GM12864 (cell line): ENCODE data around the gene RHOBTB3.

Experiments
- DNase-seq: peaks from one replicate; pipeline ENCODE4 v3.0.0-alpha.2; 2011; ENCODE audit warnings: low read depth
- H3K4me3 ChIP-seq: 2 replicates; pipeline ENCODE4 v1.5.1; 2011; ENCODE audit warnings: mild to moderate bottlenecking, low read depth, low read length, control low read depth
- TF ChIP-seq, protein P1 (sequence below): IDR thresholded peaks from 2 replicates; pipeline ENCODE4 v1.5.1; 2011; ENCODE audit warnings: low read depth, mild to moderate bottlenecking, moderate library complexity, low read length, control low read depth, inconsistent platforms; ENCODE audit errors: missing control alignments

Gene RHOBTB3

DNA sequence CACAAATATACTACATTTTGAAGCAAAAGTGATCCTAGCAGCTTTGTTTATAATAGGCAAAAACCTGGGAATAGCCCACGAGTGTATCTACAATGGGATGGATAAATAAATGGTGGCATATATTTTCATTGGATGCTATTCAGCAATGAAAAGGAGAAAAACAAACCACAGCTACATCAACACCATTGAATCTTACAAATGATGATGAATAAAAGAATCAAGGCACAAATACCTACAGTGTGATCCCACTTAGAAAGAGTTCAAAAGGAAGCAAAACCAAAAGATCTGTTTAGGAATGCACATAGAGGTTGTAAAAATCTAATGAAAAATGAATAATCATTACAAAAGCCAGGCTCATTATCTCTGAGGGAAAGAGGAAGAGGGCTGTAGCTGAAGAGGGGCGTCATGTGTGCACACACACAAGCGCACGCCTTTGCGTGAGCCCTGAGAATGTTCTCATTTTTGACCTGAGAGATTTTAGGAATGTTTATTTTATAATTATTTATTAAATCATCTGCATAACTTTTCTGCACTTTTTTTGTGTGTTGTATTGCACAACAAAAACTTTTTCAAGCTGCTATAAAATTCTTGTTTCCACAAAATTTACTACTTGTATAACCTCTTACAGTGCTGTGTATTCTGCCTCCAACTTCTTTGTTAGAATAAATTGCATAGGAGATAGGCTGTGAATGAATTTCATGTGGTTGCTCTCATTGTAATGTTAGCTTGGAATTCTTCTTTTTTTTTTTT is 5.9 kb upstream of the RHOBTB3 start:
- DNase-seq = no peak
- no peak overlapping the region for H3K4me3 ChIP-seq
- TF ChIP-seq, protein P1, sequence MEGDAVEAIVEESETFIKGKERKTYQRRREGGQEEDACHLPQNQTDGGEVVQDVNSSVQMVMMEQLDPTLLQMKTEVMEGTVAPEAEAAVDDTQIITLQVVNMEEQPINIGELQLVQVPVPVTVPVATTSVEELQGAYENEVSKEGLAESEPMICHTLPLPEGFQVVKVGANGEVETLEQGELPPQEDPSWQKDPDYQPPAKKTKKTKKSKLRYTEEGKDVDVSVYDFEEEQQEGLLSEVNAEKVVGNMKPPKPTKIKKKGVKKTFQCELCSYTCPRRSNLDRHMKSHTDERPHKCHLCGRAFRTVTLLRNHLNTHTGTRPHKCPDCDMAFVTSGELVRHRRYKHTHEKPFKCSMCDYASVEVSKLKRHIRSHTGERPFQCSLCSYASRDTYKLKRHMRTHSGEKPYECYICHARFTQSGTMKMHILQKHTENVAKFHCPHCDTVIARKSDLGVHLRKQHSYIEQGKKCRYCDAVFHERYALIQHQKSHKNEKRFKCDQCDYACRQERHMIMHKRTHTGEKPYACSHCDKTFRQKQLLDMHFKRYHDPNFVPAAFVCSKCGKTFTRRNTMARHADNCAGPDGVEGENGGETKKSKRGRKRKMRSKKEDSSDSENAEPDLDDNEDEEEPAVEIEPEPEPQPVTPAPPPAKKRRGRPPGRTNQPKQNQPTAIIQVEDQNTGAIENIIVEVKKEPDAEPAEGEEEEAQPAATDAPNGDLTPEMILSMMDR = no peak

- DNase-seq = no peak
- H3K4me3 ChIP-seq = no peak overlapping the region
- TF ChIP-seq, protein P1 = no peak
Observed at GRCh38 chr5:95725937-95726810, 5.0 kb upstream of the RHOBTB3 start.

DNA sequence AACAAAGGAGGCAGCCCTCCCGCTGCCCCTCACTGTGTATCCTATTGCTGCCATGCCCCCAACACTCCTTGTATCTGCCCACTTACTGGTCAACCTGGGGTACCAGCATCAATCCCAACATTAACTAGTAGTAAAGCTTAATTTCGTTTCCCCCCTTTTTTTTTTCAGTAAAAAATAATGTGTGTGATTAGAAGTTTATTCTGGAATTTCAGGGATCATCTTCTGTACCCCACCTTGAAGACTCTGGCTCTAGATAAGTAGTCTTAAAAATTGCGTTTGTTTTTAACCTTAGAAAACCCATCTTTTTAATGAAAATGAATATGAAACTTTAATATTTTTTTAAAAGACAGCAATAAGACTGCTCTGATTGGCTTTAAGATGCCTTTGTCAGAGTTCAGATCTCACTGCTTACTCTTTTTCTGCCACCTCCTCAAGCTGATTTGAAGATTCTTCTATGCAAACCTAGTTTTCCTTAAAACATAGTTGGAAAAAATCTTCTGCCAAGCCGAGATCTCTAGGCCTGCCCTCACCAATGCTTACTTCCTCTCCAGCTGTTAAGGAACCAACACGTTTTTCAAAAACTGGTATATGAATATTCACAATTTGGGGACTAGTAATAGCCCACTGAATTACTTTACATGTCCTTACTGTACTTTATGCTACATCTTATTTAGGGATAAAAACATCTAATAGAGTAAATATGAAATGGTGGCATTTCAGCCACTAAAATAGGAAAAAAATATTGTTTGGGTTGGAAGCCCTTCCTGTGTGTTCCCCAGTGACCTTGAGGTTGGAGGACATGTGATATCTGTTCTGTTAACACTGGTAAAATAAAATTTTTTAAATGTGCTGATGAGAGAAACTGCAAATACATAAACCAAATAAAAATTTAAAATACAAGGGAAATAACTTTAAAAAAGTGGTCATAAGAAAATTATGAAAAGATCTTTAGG is 4.0 kb upstream of the RHOBTB3 start:
- no peak for DNase-seq
- no peak overlapping the region for H3K4me3 ChIP-seq
- TF ChIP-seq, protein P1 = no peak

- DNase-seq = no peak
- TF ChIP-seq, protein P1 = no peak
- H3K4me3 ChIP-seq = no peak overlapping the region
Observed at GRCh38 chr5:95727764-95728191, 3.4 kb upstream of the RHOBTB3 start.

DNA sequence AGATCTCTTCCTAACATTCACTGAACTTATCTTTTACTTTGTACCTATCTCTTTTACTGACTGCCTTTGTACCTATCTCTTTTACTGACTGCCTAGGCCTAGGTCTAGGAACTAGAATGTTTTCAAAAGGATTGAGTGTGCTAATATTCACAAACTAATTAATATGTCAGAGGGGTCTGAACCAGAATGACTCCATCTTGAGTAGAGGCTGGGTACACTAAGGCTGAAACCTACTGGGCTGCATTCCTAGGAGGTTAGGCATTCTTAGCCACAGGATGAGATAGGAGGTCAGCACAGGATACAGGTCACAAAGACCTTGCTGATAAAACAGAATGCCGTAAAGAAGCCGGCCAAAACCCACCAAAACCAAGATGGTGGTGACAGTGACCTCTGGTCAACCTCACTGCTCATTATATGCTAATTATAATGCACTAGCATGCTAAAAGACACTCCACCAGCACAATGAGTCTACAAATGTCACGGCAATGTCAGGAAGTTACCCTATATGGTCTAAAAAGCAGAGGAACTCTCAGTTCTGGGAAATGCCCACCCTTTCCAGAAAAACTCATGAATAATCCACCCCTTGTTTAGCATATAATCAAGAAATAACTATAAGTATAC is 2.5 kb upstream of the RHOBTB3 start:
- TF ChIP-seq, protein P1 = no peak
- no peak overlapping the region for H3K4me3 ChIP-seq
- no peak for DNase-seq
